Breast epithelium (tissue), 4 donors: ENCODE data around the gene NEURL4. TPM values are rescaled to one million over a fixed set of nuclear protein-coding genes. Genes with fewer than 3 reads are reported as not detected.

Experiments used
- DNase-seq, 2 donors: peaks; one replicate each; pipeline ENCODE4 v3.0.0-alpha.2; 2019; ENCODE audit warnings: low spot score in 2 of 2
- H3K27ac ChIP-seq, 2 donors: fragments of 200-600 bp; sonication (generic) in 1 of 2; one replicate each; pipeline ENCODE4 v1.5.1; 2016 to 2019; ENCODE audit warnings: mild to moderate bottlenecking in 1 of 2
- H3K27me3 ChIP-seq, 2 donors: fragments of 200-600 bp; sonication (generic) in 1 of 2; one replicate each; pipeline versions ENCODE4 v1.5.1 to v1.6.0; 2017 to 2019; ENCODE audit warnings: control low read depth in 1 of 2, mild to moderate bottlenecking in 1 of 2
- H3K36me3 ChIP-seq: fragments of 200-600 bp; one replicate; pipeline ENCODE4 v1.5.1; 2019
- H3K4me1 ChIP-seq, 2 donors: fragments of 200-600 bp; sonication (generic); one replicate each; pipeline ENCODE4 v1.5.1; 2016 to 2019; ENCODE audit warnings: control low read depth in 1 of 2
- H3K4me3 ChIP-seq, 3 donors: fragments of 200-600 bp; sonication (generic); 1 replicate in 2 of 3; 2 replicates in 1 of 3; pipeline ENCODE4 v1.5.1; 2016 to 2019; ENCODE audit warnings: mild to moderate bottlenecking in 3 of 3, moderate library complexity in 2 of 3
- H3K9me3 ChIP-seq, 2 donors: fragments of 200-600 bp; sonication (generic) in 1 of 2; one replicate each; pipeline ENCODE4 v1.5.1; 2016 to 2019; ENCODE audit warnings: control low read depth in 1 of 2
- CTCF ChIP-seq, 3 donors: fragments of 450-650 bp; IDR thresholded peaks; one replicate each; pipeline ENCODE4 v1.5.1; 2016 to 2017; ENCODE audit warnings: antibody characterized with exemption in 3 of 3, mild to moderate bottlenecking in 3 of 3, moderate library complexity in 3 of 3
- POLR2A ChIP-seq: fragments of 450-650 bp; IDR thresholded peaks from one replicate; pipeline ENCODE4 v1.6.1; 2016; ENCODE audit warnings: antibody characterized with exemption, mild to moderate bottlenecking, moderate library complexity
- POLR2AphosphoS5 ChIP-seq, 3 donors: sonication (generic); formaldehyde crosslinking; IDR thresholded peaks; one replicate each; pipeline ENCODE4 v1.6.1; 2017; ENCODE audit warnings: antibody characterized with exemption in 3 of 3
- intact Hi-C: fragments of 100-400 bp; cut with DNase I; formaldehyde crosslinking; loops from one replicate; pipeline ENCODE4 v1.15.1; 2023; ENCODE audit warnings: low total_unique reads
- total RNA-seq, 3 donors: library from RNA; depleted of rRNA; stranded (reverse); fragments of >200 nt; gene quantifications; one replicate each; pipeline ENCODE4 v1.1.0, GENCODE V29; 2016

NEURL4 gene
- total RNA-seq, 3 donors from 2014 or later, result 15.0 to 22.9 (median 17.4) TPM

GRCh38 chr17:7292194-7292593 is 36.9 kb downstream of the NEURL4 start:
- H3K27ac ChIP-seq, result peak overlapping the region; percentile 63 to 71
- H3K27me3 ChIP-seq, result no peaks in the 10 kb centered on the region
- no peak for DNase-seq
- intact Hi-C loops, result no loop called here
- no peaks in the 10 kb centered on the region for H3K9me3 ChIP-seq
- no peaks in the 10 kb centered on the region for H3K36me3 ChIP-seq
- peaks cover 4% of the 10 kb centered on the region in 2 donors for H3K4me1 ChIP-seq
- no peak overlapping the region for H3K4me3 ChIP-seq
- no peak for TF ChIP-seq POLR2A
- no peak for TF ChIP-seq CTCF (IDR thresholded peaks at IDR 0.05)
- TF ChIP-seq POLR2AphosphoS5 (IDR thresholded peaks at IDR 0.05), result no peak

- no peaks in the 10 kb centered on the region for H3K9me3 ChIP-seq
- DNase-seq, result no peak
- H3K4me3 ChIP-seq, result no peak overlapping the region
- H3K27me3 ChIP-seq, result no peaks in the 10 kb centered on the region
- TF ChIP-seq CTCF (IDR thresholded peaks at IDR 0.05) (no peak), POLR2A (no peak), POLR2AphosphoS5 (IDR thresholded peaks at IDR 0.05) (no peak)
- H3K4me1 ChIP-seq, result no peaks in the 10 kb centered on the region
- H3K36me3 ChIP-seq, result no peaks in the 10 kb centered on the region
- H3K27ac ChIP-seq, result no peak overlapping the region
- intact Hi-C loops, result no loop called here
Measured at GRCh38 chr17:7290685-7291084, 38.5 kb downstream of the NEURL4 start.

- Histone ChIP-seq H3K36me3 (no peaks in the 10 kb centered on the region), H3K9me3 (no peaks in the 10 kb centered on the region), H3K27ac (no peak overlapping the region), H3K27me3 (no peaks in the 10 kb centered on the region), H3K4me3 (no peak overlapping the region), H3K4me1 (no peaks in the 10 kb centered on the region)
- intact Hi-C loops, result no loop called here
- TF ChIP-seq CTCF (IDR thresholded peaks at IDR 0.05) (no peak), POLR2A (no peak), POLR2AphosphoS5 (IDR thresholded peaks at IDR 0.05) (no peak)
- DNase-seq, result no peak
Measured at GRCh38 chr17:7290166-7290565, 39.0 kb downstream of the NEURL4 start.

GRCh38 chr17:7289256-7290032 is 39.7 kb downstream of the NEURL4 start:
- intact Hi-C loops, result no loop called here
- Histone ChIP-seq H3K27me3 (no peaks in the 10 kb centered on the region), H3K27ac (no peak overlapping the region), H3K36me3 (no peaks in the 10 kb centered on the region), H3K9me3 (no peaks in the 10 kb centered on the region), H3K4me3 (no peak overlapping the region), H3K4me1 (no peaks in the 10 kb centered on the region)
- no peak for DNase-seq
- TF ChIP-seq CTCF (IDR thresholded peaks at IDR 0.05), result no peak
- TF ChIP-seq POLR2AphosphoS5 (IDR thresholded peaks at IDR 0.05), result no peak
- no peak for TF ChIP-seq POLR2A

- intact Hi-C loops, result no loop called here
- peaks cover 5 to 11% of the 10 kb centered on the region in 2 donors for H3K4me1 ChIP-seq
- H3K4me3 ChIP-seq, result no peak overlapping the region
- no peak for DNase-seq
- H3K36me3 ChIP-seq, result no peaks in the 10 kb centered on the region
- H3K9me3 ChIP-seq, result no peaks in the 10 kb centered on the region
- no peaks in the 10 kb centered on the region for H3K27me3 ChIP-seq
- no peak overlapping the region for H3K27ac ChIP-seq
- no peak for TF ChIP-seq POLR2AphosphoS5 (IDR thresholded peaks at IDR 0.05)
- TF ChIP-seq CTCF (IDR thresholded peaks at IDR 0.05), result no peak
- TF ChIP-seq POLR2A, result no peak
Measured at GRCh38 chr17:7285679-7286078, 43.5 kb downstream of the NEURL4 start.
